GM23248 (cell line): Measurements from ENCODE around the gene ATP6V0D1.

Experiments used
- EZH2 ChIP-seq: fragments of 200-600 bp; sonication (generic); IDR thresholded peaks from 2 replicates; pipeline ENCODE4 v1.6.1; 2018; ENCODE audit warnings: antibody characterized with exemption, mild to moderate bottlenecking; ENCODE audit not compliant: insufficient read depth, poor library complexity, severe bottlenecking
- EZH2phosphoT487 ChIP-seq: fragments of 200-600 bp; sonication (generic); IDR thresholded peaks from 2 replicates; pipeline ENCODE4 v1.6.1; 2018; ENCODE audit warnings: antibody characterized with exemption, moderate library complexity, mild to moderate bottlenecking, low read depth; ENCODE audit not compliant: insufficient read depth

GRCh38 chr16:67445913-67446907, 34.7 kb downstream of the ATP6V0D1 start:
- TF ChIP-seq EZH2, result no peak
- TF ChIP-seq EZH2phosphoT487, result no peak
